Stimulated activated CD4-positive, alpha-beta T cell treated with anti-CD3 and anti-CD28 coated beads, Interleukin-4, amount 100 ng/mL, for 48 hours (primary cell): ENCODE results near the gene SMPD4.
"Not testable (repeated sequence)": the region's sequence is repeated elsewhere in the genome, so short reads cannot be mapped to it uniquely, and the experiment has no call there.

Experiments
- DNase-seq, 2 donors: peaks; one replicate each; pipeline ENCODE4 v3.0.0-alpha.2; 2020; ENCODE audit warnings: low read depth in 2 of 2

SMPD4 gene

GRCh38 chr2:130141645-130142370 is 39.6 kb downstream of the SMPD4 start:
- DNase-seq = not testable (repeated sequence)

GRCh38 chr2:130141002-130141401 is 40.4 kb downstream of the SMPD4 start:
- DNase-seq = not testable (repeated sequence)

GRCh38 chr2:130140516-130140915 is 40.9 kb downstream of the SMPD4 start:
- not testable (repeated sequence) for DNase-seq

GRCh38 chr2:130139331-130140280 is 41.8 kb downstream of the SMPD4 start:
- not testable (repeated sequence) for DNase-seq

GRCh38 chr2:130138841-130139251 is 42.6 kb downstream of the SMPD4 start:
- not testable (repeated sequence) for DNase-seq

- not testable (repeated sequence) for DNase-seq
Observed at GRCh38 chr2:130138326-130138725, 43.1 kb downstream of the SMPD4 start.

- DNase-seq = not testable (repeated sequence)
Observed at GRCh38 chr2:130137118-130137517, 44.3 kb downstream of the SMPD4 start.

- not testable (repeated sequence) for DNase-seq
Observed at GRCh38 chr2:130136546-130136945, 44.9 kb downstream of the SMPD4 start.

- DNase-seq = no peak
Observed at GRCh38 chr2:130135692-130136541, 45.5 kb downstream of the SMPD4 start.

- DNase-seq = not testable (repeated sequence)
Observed at GRCh38 chr2:130129120-130129829, 52.1 kb downstream of the SMPD4 start, which contains the start of gene POTEF. Gene POTEF (minus strand): TSS chr2:130129222. CDS start chr2:130120515, 8,707 bp downstream.

- not testable (repeated sequence) for DNase-seq
Observed at GRCh38 chr2:130128464-130128863, 52.9 kb downstream of the SMPD4 start.

GRCh38 chr2:130127726-130128125 is 53.7 kb downstream of the SMPD4 start:
- not testable (repeated sequence) for DNase-seq

- not testable (repeated sequence) for DNase-seq
Observed at GRCh38 chr2:130120924-130121323, 60.5 kb downstream of the SMPD4 start.

- not testable (repeated sequence) for DNase-seq
Observed at GRCh38 chr2:130102597-130103363, 78.6 kb downstream of the SMPD4 start.
